T-cell (primary cell): Measurements from ENCODE around the gene SPATS2L. TPM values are rescaled to one million over a fixed set of nuclear protein-coding genes. Genes with fewer than 3 reads are reported as not detected.

ENCODE experiments used
- ATAC-seq, 4 experiments: fragments of 200-7000 bp in 3 of 4; fragments of 150-1000 bp in 1 of 4; cut with Tn5 transposase; replicated peaks in 1 of 4; 1 replicate in 3 of 4; 2 replicates in 1 of 4; pipeline ENCODE4 v1.10.0; 2021; ENCODE audit warnings: moderate library complexity in 3 of 4, mild to moderate bottlenecking in 2 of 4, moderate number of reproducible peaks in 1 of 4
- CTCF ChIA-PET, 2 donors: fragments of 300-600 bp; sonication (Branson Sonifier 250); formaldehyde crosslinking; loops; one replicate each; lab custom pipeline; 2022; ENCODE audit warnings: antibody characterized with exemption in 2 of 2; lab: Charles Lee
- POLR2A ChIA-PET, 2 donors: fragments of 300-600 bp; sonication (Branson Sonifier 250); formaldehyde crosslinking; loops; one replicate each; lab custom pipeline; 2022; ENCODE audit warnings: antibody characterized with exemption in 2 of 2; lab: Charles Lee
- DNase-seq, 35 experiments: peaks; one replicate each; pipeline versions ENCODE4 v3.0.0 to v3.0.0-alpha.2; 2013 to 2023
- H3K27ac ChIP-seq: one replicate; pipeline ENCODE4 v1.5.1; 2013; ENCODE audit warnings: low read length
- H3K27me3 ChIP-seq, 2 experiments: replicated peaks in 1 of 2; 1 replicate in 1 of 2; 2 replicates in 1 of 2; pipeline versions ENCODE4 v1.6.1 to v1.7.0; 2013; ENCODE audit warnings: low read length in 1 of 2, mixed read lengths in 1 of 2; ENCODE audit not compliant: control insufficient read depth in 2 of 2, insufficient read depth in 2 of 2; ENCODE audit errors: extremely low read depth in 1 of 2
- H3K36me3 ChIP-seq, 2 donors: 1 replicate in 1 of 2; 2 replicates in 1 of 2; pipeline versions ENCODE4 v1.6.1 to v1.7.0; 2013; ENCODE audit warnings: low read length in 1 of 2; ENCODE audit not compliant: control insufficient read depth in 2 of 2, insufficient read depth in 1 of 2; ENCODE audit errors: extremely low read depth in 1 of 2
- H3K4me1 ChIP-seq, 2 experiments: 1 replicate in 1 of 2; 2 replicates in 1 of 2; pipeline versions ENCODE4 v1.6.1 to v1.7.0; 2013; ENCODE audit warnings: low read length in 2 of 2, mixed read lengths in 1 of 2; ENCODE audit not compliant: insufficient read depth in 2 of 2, control insufficient read depth in 1 of 2; ENCODE audit errors: extremely low read depth in 1 of 2
- H3K4me3 ChIP-seq, 2 donors: 1 replicate in 1 of 2; 2 replicates in 1 of 2; pipeline versions ENCODE4 v1.5.1 to v1.7.0; 2013; ENCODE audit warnings: mild to moderate bottlenecking in 2 of 2, low read length in 1 of 2, moderate library complexity in 1 of 2; ENCODE audit not compliant: control insufficient read depth in 1 of 2; ENCODE audit errors: extremely low read depth in 1 of 2
- H3K9me3 ChIP-seq: 2 replicates; pipeline ENCODE4 v1.7.0; 2013
- H3K27ac Mint-ChIP-seq, 2 donors: one replicate each; pipeline ENCODE4 v1.8.0; 2020 to 2021; ENCODE audit warnings: mild to moderate bottlenecking in 2 of 2, mixed read lengths in 2 of 2
- H3K27me3 Mint-ChIP-seq, 2 donors: one replicate each; pipeline ENCODE4 v1.8.0; 2021 to 2022; ENCODE audit warnings: mixed read lengths in 2 of 2
- H3K36me3 Mint-ChIP-seq: one replicate; pipeline ENCODE4 v1.8.0; 2021; ENCODE audit warnings: mixed read lengths
- H3K4me1 Mint-ChIP-seq, 3 donors: one replicate each; pipeline ENCODE4 v1.8.0; 2020 to 2022; ENCODE audit warnings: mixed read lengths in 3 of 3, mild to moderate bottlenecking in 1 of 3
- H3K4me3 Mint-ChIP-seq, 3 donors: one replicate each; pipeline ENCODE4 v1.8.0; 2020 to 2022; ENCODE audit warnings: mild to moderate bottlenecking in 3 of 3, mixed read lengths in 3 of 3, moderate library complexity in 3 of 3
- H3K9me3 Mint-ChIP-seq, 3 donors: one replicate each; pipeline ENCODE4 v1.8.0; 2020 to 2022; ENCODE audit warnings: mixed read lengths in 3 of 3
- WGBS: methylation state at CpG from one replicate; pipeline ENCODE4 v1.1.5; 2013; ENCODE audit warnings: missing lambda C conversion rate; ENCODE audit not compliant: insufficient coverage; 5-methylcytosine and 5-hydroxymethylcytosine counted together
- total RNA-seq, 35 experiments: library from RNA in 6 of 35; stranded (reverse) in 6 of 35; fragments of 120-200 nt in 1 of 35; gene quantifications; one replicate each; pipeline versions ENCODE4 v1.2.1 to v1.2.4 and lab custom pipeline; 2013 to 2026

SPATS2L gene
- total RNA-seq, 5 donors from 2014 or later (not counting 1 experiment from before 2014, with no cell fraction given) = 5.4 to 9.3 (median 5.9) TPM

DNA sequence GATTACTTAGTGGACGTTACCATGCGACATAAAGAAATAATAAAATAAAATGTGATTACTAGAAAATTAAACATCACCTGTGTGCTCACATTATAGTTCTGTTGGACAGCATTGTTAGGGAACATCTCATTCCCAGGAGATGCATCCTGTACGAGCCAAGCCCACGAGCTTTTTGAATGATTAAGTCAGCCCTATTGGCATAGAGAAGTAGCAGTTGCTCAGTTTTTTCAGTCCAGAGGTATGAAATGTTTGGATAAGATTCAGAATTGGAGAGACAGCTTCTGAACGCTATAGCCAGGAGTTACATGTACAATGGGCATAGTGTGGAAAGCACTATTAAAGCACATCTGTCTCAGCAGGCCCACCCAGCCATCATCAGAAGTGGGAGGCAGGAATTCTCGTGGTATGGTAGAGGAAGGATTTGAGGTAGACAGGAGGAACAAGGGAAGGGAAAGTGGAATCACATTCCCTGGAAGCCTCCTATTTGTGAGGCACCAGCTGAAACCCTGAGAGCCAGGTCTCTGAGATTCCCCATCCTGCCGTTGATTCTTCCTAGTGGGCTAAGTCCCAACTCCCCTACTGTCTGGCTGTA is 8.6 kb downstream of the SPATS2L start:
- Mint-ChIP-seq H3K36me3 (peaks cover 8% of the 10 kb centered on the region), H3K27ac (no peak overlapping the region), H3K9me3 (no peaks in the 10 kb centered on the region), H3K27me3 (peaks cover 10 to 20% of the 10 kb centered on the region in 2 donors), H3K4me1 (no peaks in the 10 kb centered on the region), H3K4me3 (no peak overlapping the region)
- no peaks in the 10 kb centered on the region for H3K27me3 ChIP-seq
- WGBS = 94% methylated on average over 2 of the region's 7 CpGs
- DNase-seq = no peak
- no peaks in the 10 kb centered on the region for H3K9me3 ChIP-seq
- H3K36me3 ChIP-seq = no peaks in the 10 kb centered on the region
- no peak overlapping the region for H3K4me3 ChIP-seq
- no peak for ATAC-seq
- POLR2A ChIA-PET = no interaction called here
- CTCF ChIA-PET = no interaction called here
- H3K27ac ChIP-seq = no peak overlapping the region
- H3K4me1 ChIP-seq = no peaks in the 10 kb centered on the region

DNA sequence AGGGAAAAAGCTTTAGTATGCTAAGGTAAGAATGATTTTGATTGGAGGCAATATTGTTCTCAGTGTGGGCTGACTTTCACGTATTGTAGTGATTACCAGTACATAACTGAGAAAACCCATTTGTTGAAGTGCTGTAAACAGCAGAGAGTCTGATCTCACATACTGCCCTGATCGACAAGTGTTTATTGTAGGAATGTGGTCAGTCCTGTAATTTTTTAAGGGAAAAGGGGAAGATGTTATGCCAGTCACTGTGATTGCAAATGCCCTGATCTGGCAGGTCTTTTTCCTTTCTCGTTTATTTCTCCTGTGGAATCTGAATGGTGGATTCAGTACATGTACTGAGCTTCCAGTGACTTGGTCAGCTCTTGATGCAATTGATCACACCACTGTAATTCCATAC is 11.5 kb downstream of the SPATS2L start:
- POLR2A ChIA-PET = no interaction called here
- no peaks in the 10 kb centered on the region for H3K36me3 ChIP-seq
- Mint-ChIP-seq H3K36me3 (peaks cover 5% of the 10 kb centered on the region), H3K27ac (no peak overlapping the region), H3K27me3 (peaks cover 6% of the 10 kb centered on the region in 2 donors), H3K4me1 (peaks cover 0 to 3% (median 2%) of the 10 kb centered on the region in 3 donors), H3K4me3 (no peak overlapping the region), H3K9me3 (no peaks in the 10 kb centered on the region)
- WGBS = 75% methylated on average over 3 of the region's 3 CpGs
- H3K27me3 ChIP-seq = no peaks in the 10 kb centered on the region
- CTCF ChIA-PET = interaction anchor here in 1 of 2 donors (0.5 kb wide), 1 partner anchor 105 kb away, joined by 3 read pairs; no protein-coding TSS in a partner anchor
- H3K9me3 ChIP-seq = no peaks in the 10 kb centered on the region
- no peak overlapping the region for H3K27ac ChIP-seq
- DNase-seq = no peak
- no peak overlapping the region for H3K4me3 ChIP-seq
- no peaks in the 10 kb centered on the region for H3K4me1 ChIP-seq
- no peak for ATAC-seq

DNA sequence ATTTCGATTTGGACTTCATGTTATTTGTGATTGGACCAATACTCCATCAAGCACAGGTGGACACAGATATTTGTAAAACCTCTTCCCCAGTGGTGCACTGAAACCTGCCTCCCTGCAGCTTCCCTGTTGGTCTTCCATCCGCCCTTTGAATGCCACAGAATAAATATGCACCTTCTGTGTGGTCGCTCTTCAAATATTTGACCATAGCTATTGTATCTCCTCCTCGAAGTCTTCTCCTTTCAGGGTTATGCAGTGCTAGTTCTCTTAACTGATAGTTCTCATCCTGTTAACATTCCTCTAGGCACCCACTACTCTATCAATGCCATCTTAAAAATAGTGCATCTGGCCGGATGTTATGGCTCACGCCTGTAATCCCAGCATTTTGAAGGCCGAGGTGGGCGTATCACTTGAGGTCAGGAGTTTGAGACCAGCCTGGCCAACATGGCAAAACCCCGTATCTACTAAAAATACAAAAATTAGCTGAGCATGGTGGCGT is 12.5 kb downstream of the SPATS2L start:
- H3K4me3 Mint-ChIP-seq = no peak overlapping the region
- no peaks in the 10 kb centered on the region for H3K9me3 Mint-ChIP-seq
- DNase-seq (no peak), ATAC-seq (no peak)
- H3K27me3 ChIP-seq = no peaks in the 10 kb centered on the region
- H3K9me3 ChIP-seq = no peaks in the 10 kb centered on the region
- 83% methylated on average over 10 of the region's 10 CpGs for WGBS
- no peaks in the 10 kb centered on the region for H3K4me1 ChIP-seq
- no peaks in the 10 kb centered on the region for H3K36me3 ChIP-seq
- POLR2A ChIA-PET = no interaction called here
- H3K27me3 Mint-ChIP-seq = peaks cover under 1 to 2% of the 10 kb centered on the region in 2 donors
- peaks cover 0 to 3% (median 2%) of the 10 kb centered on the region in 3 donors for H3K4me1 Mint-ChIP-seq
- H3K27ac ChIP-seq = no peak overlapping the region
- H3K36me3 Mint-ChIP-seq = peaks cover under 1% of the 10 kb centered on the region
- no peak overlapping the region for H3K4me3 ChIP-seq
- CTCF ChIA-PET = interaction anchor here in 1 of 2 donors (0.7 kb wide), 1 partner anchor 812 kb away, joined by 9 read pairs; no protein-coding TSS in a partner anchor
- H3K27ac Mint-ChIP-seq = no peak overlapping the region

DNA sequence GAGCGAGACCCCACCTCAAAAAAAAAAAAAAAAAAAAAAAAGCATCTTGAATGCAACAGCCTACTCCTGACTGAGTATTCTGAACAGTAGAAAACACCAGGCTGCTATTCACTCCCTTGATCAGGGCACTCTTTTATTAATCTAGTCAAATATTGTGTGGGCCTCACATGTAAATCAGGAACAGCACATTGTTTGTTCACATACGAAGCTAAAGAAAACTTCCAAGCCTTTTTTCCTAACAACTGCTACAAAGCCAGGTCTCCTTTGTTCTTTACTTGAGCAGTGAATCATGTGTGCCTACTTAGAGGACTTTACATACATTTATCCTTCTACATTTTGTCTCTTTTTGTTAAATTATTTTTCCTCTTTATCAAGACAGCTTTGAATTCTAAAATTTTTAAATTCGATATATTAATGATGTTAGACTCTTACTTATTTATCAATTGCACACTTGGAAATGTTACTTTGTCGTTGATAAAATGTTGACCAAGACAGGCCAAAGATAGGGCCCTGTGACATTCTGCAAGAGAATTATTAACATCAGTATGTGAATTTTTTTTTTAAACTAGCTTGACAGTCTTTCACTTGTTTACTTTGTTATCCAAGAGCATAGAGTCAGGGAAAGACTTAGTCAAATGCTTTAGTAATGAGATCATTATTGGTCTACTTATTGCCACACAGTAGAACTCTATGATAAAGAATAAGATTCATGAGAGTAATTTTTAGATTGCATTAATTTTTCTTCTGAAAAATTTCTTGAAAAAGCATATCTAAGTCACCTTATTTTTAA is 13.2 kb downstream of the SPATS2L start:
- no peak overlapping the region for H3K4me3 Mint-ChIP-seq

DNA sequence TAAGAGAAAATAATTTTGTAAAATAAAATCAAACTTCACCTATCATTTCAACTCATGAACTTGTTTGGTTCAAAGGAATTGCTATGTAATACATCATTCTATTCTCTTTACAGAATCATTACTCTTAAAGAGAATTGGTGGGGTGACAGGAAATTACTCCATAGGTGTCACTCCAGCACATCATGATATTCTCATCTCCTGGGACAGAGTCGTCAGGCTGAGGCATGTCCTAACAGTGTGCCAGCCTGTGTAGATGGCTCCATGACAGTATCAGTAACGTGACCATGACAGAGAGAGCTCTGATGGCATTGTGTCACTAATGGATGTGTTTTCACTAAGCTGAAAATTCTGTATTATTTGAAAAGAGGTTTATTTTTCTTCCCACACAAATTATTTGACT is 13.9 kb downstream of the SPATS2L start:
- no peaks in the 10 kb centered on the region for H3K9me3 Mint-ChIP-seq
- peaks cover 0 to 3% (median 2%) of the 10 kb centered on the region in 3 donors for H3K4me1 Mint-ChIP-seq
- no peaks in the 10 kb centered on the region for H3K36me3 ChIP-seq
- POLR2A ChIA-PET = no interaction called here
- H3K27ac Mint-ChIP-seq = no peak overlapping the region
- WGBS = no CpG with 5 or more reads among the region's 2 CpGs
- no peaks in the 10 kb centered on the region for H3K27me3 ChIP-seq
- no peak for ATAC-seq
- H3K36me3 Mint-ChIP-seq = no peaks in the 10 kb centered on the region
- H3K4me3 Mint-ChIP-seq = no peak overlapping the region
- CTCF ChIA-PET = no interaction called here
- H3K27me3 Mint-ChIP-seq = no peaks in the 10 kb centered on the region
- H3K4me3 ChIP-seq = no peak overlapping the region
- H3K9me3 ChIP-seq = no peaks in the 10 kb centered on the region
- no peak overlapping the region for H3K27ac ChIP-seq
- H3K4me1 ChIP-seq = no peaks in the 10 kb centered on the region
- no peak for DNase-seq

More for the DNA sequence above, 13.2 kb downstream of the SPATS2L start:
- Histone ChIP-seq H3K27ac (no peak overlapping the region), H3K4me1 (no peaks in the 10 kb centered on the region), H3K36me3 (no peaks in the 10 kb centered on the region), H3K27me3 (no peaks in the 10 kb centered on the region), H3K4me3 (no peak overlapping the region), H3K9me3 (no peaks in the 10 kb centered on the region)
- 80% methylated on average over 1 of the region's 4 CpGs for WGBS
- H3K27ac Mint-ChIP-seq = no peak overlapping the region
- CTCF ChIA-PET = interaction anchor here in 1 of 2 donors (0.7 kb wide), 1 partner anchor 811 kb away, joined by 9 read pairs; no protein-coding TSS in a partner anchor
- H3K9me3 Mint-ChIP-seq = no peaks in the 10 kb centered on the region
- DNase-seq (no peak), ATAC-seq (no peak)
- POLR2A ChIA-PET = no interaction called here
- H3K4me1 Mint-ChIP-seq = peaks cover 0 to 3% (median 2%) of the 10 kb centered on the region in 3 donors
- no peaks in the 10 kb centered on the region for H3K27me3 Mint-ChIP-seq
- no peaks in the 10 kb centered on the region for H3K36me3 Mint-ChIP-seq

DNA sequence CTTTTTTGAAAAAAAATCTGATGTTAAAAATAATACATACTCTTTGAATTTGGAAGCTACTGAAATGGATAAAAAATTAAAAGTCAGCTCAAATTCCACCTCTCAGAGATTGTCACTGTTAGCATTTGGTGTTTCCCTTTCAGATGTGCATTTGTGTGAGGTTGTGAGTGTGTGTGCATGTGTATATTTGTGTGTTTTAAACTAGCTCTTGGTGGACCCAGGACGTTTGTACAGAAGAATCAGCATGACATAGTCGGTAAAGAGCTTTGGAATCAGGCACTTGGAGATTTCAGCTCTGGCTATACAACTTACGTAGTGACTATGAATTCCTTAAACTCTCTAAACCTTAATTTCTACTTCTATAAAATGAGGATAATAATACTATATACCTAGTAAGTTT is 14.5 kb downstream of the SPATS2L start:
- Histone ChIP-seq H3K4me1 (no peaks in the 10 kb centered on the region), H3K27me3 (no peaks in the 10 kb centered on the region), H3K4me3 (no peak overlapping the region), H3K9me3 (no peaks in the 10 kb centered on the region), H3K27ac (no peak overlapping the region), H3K36me3 (no peaks in the 10 kb centered on the region)
- H3K27ac Mint-ChIP-seq = no peak overlapping the region
- no peak overlapping the region for H3K4me3 Mint-ChIP-seq
- no CpG with 5 or more reads among the region's 3 CpGs for WGBS
- POLR2A ChIA-PET = no interaction called here
- H3K27me3 Mint-ChIP-seq = no peaks in the 10 kb centered on the region
- no peaks in the 10 kb centered on the region for H3K9me3 Mint-ChIP-seq
- DNase-seq = no peak
- ATAC-seq = no peak
- no peaks in the 10 kb centered on the region for H3K36me3 Mint-ChIP-seq
- peaks cover 0 to 3% (median 2%) of the 10 kb centered on the region in 3 donors for H3K4me1 Mint-ChIP-seq
- CTCF ChIA-PET = no interaction called here
